T-helper 9 cell (primary cell): Measurements from ENCODE around the gene LDLRAD4.

Experiments
- DNase-seq: peaks from one replicate; pipeline ENCODE4 v3.0.0-alpha.2; 2020

The LDLRAD4 gene

DNA sequence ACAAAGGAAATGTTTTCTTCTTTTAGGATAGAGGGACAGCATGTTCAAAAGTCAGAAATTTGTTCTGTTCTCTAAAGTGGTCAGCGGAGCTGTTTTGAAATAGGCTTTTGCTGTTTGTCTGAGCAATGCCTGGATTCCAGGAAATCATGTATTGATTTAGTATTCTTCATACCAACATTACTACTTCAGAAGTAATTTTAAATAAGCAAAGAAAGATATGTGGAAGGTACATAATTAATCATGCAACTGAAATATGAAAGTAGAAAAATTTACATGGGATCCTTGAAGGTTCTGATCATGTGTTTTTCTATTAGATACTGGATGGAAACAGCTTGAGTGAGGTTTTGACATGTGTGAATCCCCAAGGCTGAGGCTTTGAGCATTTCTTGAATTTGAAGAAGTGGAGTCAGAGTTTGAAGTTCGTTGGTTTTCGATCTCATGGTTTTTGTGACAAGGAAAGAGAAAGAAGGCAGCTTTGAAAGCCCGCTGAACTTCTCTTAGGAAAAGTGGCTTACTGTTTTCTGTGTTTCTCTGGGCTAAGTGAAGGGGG lies 220.0 kb downstream of the LDLRAD4 start:
- DNase-seq = no peak

DNA sequence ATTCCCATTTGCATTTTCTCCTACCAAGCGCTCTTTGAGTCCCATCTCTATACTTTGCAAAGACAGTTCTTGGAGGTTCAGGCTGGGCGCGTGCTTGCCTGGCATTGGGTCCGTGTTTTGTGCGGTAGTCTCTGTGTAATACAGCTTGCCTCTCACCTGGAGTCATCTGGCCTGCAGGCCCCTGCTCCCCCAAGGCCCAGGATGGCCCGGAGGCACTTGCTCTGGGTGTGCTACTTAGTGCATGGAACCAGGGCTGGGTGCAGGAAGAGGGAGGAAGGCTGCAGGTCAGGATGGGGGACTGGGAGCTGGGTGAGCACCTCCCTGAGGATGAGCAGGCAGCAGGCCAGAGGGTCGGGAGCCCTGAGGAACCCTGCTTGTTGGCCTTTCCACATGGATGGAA lies 220.9 kb downstream of the LDLRAD4 start:
- no peak for DNase-seq

DNA sequence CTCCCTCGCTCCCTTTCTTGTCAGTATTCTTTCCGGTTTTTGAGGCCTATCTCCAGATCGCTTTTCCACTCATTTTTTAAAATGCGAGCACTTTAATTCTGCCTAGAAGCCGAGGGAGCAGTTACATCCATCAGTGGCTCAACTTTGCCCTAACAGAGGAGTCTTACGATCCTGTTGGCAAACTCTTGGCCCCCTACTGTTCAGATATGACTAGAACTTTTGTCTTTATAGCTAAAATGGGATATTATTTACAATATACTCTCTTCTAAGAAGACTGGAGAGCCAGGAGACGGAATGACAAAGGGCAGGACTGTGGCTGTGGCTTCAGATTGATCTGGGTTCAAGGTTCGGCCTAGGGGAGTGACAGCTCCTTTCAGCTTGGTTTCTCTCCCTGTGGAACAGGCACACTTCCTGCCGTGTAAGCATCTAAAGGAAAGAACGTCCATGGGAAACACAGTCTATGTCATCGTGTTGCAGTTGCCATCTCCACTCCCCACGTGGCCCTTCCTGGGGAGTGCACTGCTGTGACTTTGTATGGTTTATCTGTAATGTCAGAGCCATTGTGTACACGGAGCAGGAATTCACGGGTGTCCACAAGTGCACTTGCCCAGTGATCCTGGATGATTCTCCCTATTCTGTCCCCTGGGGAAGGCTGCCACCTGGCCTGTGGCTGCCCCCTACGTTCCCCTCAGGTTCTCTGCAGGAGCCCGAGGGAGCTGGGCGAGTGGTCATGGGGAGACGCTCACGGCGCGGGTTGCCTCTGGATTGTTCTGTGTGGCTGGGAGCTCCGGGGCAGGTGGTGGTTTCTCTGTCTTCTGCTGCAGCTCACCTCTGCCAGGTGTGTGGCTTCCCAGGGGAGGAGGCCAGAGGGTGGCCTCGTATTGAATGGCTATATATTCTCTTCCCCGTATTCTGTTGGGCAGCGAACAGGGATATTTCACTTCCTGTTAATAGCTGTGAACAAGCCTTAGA lies 222.0 kb downstream of the LDLRAD4 start:
- DNase-seq = no peak

DNA sequence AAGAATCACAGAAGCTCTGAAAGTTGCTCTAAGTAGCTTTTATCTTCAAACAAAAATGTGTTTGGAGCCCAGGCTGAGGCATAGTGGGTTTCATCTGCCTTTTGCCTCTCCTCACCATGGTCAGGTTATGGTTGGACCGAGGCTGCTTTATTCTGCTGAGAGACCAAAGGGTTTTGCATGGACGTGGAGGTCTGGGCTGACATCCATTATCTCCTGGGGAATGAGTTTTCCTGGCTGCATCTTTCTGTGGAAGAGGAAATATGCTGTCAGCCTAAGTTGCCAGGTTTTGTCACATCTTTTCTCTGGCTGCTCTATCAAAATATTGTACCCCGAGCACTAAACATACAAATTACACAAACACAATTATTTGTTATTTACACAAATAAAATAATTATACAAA lies 223.2 kb downstream of the LDLRAD4 start:
- no peak for DNase-seq

DNA sequence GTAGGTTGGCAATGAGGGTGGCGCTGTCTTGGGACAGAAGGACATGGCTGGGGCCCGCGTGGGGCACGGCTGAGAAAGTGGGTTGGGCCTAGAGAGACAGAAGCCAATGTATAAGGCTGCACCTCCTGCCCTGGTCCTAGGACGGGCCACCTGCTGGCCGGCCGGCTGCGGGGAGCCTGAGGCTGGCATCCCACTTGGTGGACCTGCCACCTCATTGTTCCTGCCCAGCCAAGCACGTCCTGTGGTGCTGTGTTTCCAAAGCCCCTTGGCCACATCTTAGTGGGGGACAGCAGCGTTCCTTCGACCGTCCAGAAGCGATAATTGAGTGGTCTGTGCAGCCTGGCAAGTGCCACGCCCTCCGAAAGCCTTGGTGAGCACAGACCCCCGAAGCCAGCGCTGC lies 223.9 kb downstream of the LDLRAD4 start:
- DNase-seq = no peak

DNA sequence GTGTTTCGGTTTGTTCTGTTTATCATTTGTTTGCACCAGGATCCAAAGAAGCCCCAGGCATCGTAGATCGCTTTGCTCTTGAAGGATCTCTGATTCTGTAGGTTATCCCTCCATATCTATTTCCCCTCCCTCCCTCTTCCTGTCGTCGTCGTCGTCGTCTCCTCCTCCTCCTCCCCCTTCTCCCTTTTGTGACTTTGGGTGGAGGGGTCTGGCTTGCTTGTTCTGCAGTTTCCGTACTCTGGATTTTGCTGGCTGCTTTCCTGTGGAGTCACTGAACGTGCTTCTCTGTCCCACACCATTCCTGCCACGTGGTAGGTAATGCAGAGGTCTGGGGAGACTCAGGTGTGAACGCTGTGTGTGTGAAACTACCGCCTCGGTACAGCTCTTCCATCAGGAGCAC lies 225.0 kb downstream of the LDLRAD4 start:
- DNase-seq = no peak

DNA sequence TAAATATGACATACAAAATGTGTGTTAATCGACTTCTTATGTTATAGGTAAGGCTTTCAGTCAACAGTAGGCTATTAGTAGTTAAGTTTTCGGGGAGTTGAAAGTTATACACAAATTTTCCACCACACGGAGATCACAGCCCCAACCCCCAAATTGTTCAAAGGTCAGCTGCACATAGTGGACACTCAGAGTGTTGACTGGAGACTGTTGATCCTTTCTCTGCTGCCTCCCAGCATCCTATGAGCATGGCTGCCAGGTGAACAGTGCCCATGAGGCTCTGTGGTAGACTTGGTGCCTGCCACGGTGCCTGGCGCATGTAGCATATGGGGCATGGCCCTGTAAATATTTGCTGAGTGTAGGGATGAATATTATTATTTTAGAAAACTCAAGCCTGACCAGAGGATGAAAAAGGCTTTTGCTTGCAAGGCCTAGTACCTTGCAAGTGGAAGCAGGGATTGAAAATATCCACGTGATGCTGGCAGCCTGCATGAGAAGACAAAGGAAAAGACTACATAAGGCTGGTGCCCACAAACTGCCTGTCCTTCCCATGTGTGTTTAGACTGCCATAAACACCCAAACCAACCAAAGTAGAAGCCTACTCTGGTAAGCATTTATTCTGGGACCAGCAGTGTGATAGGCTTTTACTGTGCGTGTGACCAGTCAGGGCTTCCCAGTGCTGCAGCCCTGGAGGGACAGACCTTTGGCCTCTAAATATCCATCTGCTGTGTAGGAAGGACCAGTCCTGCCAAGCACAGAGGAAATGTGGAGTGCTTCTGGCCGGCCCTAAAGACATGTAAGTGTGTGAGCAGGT lies 226.1 kb downstream of the LDLRAD4 start:
- DNase-seq = no peak

DNA sequence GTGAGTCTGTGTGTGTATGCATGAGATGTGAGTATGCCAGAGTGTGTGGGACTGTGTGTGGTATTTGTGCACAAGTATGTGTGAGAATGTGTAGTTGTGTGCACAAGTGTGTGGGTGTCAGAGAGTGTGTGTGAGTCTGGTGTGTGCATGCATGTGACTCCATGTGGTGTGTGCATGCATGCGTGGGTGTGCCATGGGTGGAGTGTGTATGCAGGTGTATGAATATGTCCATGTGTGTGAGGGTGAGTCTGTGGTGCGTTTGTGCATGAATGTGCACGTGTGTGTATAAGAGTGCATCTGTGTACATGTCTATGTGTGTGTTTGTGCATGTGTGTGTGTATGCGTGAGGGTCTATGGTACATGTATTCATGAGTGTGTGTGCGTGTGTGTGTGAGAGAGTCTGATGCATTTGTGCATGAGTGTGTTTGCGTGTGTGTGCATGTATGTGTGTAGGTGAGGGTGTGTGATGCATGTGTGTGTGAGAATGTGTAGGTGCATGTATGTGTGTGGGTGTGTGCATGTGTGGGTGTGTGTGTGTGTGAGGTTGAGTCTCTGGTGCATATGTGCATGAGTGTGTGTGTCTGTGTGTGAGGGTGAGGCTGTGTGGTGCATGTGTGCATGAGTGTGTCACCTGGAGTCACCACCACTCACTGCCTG lies 226.8 kb downstream of the LDLRAD4 start:
- DNase-seq = no peak

DNA sequence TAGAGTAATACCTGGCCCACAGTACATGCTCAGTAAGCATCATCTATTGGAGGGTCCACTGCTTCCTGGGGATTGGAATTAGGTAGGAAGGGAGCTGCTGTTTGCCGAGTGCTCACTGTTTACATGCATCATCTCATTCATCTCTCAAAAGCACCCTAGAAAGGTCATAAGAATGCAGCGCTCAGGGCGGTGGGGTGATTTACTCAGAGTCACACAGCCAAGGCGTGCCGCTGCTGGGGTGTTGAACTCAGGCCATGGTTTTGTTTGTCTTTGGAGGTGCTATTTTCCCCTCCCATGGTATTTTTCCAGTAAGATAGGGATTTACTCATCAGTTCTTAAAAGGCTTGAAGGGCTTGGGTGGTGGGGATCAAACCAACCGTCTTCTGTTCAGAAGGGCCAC lies 227.5 kb downstream of the LDLRAD4 start:
- DNase-seq = no peak

DNA sequence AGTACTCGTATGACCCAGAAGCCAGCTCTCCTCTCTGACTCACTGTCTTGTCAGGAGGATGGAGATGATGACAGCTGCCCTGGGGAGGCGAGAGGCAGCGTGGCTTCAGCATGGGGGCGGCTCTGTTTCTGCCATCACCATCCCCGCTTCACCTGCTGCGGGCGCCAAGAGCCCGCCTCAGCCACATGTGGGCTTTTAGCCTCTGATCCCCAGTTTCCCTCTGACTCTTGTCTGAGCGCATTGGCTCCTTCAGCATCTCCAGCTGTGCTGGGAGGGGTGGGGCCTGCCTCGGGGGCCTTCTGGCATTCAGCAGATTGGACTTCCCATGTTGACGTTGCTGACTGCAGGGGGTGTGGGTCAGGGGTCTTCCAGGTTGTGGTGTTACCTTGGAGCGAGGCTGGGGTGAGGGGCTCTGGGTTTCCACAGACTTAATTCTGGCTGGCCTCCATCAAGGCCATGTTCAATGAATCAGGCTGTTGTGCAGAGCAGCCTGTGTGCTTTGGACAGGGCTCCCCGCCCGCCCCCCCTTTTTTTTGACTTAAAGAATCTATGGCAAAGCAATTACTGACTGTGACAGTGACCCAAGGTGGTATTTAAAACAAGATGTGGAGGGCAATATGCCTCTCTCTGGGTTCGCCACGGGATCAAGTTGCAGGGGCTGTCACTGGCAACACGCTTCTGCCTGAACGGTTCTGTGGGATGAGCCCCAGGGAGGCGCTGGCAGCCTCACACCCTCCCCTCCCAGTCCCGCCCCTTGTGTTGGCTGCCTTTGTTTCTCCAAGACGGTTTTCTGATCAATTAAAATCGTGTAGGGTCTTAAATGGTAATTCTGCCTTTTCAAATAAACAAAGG lies 228.3 kb downstream of the LDLRAD4 start:
- DNase-seq = no peak

DNA sequence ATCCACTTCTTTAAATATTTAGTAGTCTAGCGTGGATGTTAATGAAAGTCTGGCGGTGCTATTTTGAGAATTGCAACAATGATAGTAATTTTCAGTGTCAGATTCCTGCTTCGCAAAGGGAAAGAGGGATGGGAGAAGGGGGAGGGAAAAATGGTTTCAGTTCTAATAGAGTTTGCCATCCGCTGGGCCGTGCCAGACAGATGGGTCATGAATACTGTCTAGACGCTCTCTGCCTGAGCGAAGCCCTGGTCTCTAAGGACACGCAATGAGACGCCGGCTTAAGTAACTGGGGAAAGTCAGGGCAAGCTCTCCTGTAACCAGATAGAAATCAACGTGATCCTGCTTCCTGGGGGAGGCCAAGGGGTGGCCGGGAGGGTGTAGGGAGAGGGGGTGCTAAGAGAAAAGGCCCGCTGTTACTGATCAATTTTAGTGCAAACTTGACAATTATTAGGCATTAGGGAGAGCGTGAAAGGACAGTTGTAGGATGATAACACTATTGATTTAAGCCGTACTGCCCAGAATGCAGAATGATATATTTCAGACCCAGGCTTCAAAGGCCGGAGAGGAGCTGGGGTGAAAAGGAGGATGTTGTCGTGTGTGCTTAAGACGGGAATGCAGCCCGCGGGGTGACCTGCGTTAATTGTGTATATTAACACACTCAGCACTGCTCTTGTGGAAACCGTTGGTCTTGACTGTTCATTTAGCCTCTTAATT lies 229.2 kb downstream of the LDLRAD4 start:
- DNase-seq = no peak

DNA sequence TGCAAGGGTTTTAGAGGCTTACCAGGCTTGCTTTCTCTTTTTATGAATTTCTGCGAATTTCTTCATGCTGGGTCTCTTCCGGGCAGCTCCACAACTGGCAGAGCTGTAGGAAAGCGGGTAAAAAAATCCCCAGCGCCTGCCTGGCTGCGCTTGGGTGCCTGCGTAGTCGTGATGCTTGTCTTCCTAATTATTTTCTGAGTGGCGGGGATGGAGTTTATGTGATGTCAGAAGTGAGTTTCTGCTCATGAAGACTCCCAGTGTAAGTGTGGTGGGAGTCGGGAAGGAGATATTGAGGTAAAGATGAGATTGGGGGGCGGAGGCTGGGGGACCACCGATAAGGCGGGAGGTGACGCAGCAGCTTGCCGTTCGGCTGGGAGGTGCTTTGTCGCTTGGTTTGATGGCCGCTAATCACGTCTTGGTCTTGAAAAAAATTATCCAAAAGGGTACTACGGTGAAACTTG lies 229.8 kb downstream of the LDLRAD4 start:
- no peak for DNase-seq

DNA sequence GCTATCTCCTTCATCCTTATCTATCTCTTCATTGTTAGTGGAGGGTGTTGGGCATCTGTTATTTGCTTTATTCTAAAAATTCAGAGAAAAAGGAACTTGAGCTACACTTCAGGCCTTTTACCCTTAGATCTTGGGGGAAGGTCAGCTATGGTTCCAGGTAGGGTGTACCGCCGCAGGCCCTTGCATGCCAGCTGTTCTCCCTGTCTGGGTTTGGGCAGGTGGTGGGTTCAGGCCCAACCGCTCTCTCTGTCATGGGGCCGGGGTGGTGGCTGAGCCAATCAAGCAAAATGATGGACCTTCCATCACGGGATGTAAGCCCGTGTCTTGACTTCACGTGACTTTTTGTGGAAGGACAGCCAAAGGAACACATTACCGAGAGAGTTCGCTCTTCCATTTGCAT lies 231.1 kb downstream of the LDLRAD4 start:
- no peak for DNase-seq

DNA sequence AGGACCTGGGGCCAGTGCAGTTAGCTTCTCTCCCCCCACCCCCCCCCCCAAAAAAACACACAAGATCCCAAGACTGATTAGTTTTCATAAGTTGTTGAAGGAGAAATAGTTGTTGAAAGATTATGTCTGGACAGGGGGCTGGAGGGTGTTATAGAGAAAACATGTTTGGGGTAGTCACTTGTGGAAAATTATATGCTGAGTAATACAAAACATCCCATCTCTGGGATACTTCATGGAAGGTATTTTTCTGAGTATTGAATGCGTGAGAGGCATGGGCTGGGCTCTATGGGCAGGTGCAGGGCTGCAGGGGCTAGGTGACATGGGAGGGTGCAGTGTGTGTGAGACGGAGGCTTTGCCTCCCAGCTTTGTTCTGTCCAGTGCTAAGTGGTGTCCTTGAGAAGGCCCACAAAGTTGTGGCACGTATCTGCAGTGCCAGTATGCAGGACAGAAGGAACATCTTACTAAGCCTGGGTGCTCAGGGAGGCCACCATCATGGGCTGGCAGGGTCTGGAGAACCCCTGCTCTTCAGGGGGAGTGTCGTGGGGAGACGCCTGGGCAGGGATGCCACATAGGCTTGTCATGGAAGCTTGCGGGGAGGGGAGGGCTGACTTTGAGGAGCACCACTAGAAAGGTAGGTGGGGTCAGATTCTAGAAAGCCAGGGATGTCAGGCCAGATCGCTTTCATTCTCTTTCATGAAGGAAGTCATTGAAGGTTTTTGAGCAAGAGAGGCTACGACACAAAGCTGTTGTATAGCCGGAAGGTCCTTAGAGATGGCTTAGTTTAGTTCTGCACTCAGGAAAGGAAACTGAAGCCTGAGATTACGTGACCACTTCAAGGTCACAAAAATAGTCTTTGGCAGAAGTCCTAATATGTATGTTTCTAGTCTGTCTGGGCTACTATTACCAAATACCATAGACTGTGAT lies 232.0 kb downstream of the LDLRAD4 start:
- DNase-seq = no peak

DNA sequence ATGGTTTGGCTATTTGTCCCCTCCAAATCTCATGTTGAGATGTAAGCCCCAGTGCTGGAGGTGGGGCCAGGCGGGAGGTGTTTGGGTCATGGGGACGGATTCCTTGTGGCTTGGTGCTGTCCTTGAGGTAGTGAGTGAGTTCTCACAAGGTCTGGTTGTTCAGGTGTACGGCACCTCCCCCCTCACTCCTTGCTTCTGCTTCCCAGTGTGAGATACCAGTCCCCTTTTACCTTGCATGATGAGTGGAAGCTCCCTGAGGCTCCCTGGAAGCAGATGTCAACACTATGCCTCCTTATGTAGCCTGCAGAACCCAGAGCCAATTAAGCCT lies 232.6 kb downstream of the LDLRAD4 start:
- no peak for DNase-seq

DNA sequence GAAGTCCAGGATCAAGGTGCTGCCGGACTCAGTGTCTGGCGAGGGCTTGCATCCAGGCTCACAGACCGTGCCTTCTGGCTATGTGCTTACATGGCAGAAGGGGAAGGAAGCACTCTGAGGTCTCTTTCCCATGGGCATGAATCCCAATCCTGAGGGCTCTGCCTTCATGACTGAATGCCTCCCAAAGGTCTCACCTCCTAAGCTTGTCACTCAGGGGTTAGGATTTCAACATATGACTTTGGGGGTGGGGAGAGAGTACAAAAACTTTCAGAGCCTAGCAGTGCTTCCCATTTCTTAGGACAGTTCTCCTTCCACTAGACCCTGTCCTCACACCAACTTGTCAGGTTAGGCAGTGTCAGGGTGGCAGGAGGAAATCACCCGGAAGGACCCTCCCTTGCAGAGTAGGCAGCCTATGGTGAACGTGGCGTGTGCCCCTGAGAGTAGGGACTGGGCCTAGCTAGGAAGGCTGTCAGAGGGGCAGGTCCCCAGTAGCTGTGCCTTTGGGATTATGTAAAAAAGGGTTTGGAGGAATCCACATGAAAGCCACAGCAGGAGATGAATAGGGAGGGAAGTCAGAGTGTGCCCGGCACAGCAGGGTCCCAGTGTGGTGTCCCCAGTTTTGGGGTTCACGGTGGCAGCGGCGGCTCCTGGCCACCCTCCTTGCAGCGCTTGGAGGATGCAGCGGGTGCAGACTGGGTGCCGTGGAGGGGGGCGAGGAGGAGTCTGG lies 233.3 kb downstream of the LDLRAD4 start:
- no peak for DNase-seq

DNA sequence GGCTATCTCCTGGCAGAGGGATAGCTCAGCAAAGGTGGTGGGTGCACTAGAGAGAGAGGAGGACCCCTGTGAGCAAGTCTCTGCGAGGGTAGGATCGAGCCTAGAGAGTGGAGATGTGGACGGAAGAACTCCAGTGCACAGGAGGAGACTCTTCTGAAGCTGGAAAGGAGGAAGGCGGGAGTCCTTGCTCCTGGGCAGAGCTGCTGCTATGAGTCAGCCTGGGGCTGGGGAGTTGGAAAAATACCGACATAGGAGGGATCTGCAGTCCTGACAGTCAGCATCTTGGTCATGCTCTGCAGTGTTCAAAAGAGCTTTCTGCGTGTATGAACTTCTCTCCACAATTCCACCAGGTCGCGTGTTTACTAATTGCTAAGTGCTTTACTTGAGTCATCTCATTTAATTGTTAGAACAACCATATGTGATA lies 233.8 kb downstream of the LDLRAD4 start:
- no peak for DNase-seq

DNA sequence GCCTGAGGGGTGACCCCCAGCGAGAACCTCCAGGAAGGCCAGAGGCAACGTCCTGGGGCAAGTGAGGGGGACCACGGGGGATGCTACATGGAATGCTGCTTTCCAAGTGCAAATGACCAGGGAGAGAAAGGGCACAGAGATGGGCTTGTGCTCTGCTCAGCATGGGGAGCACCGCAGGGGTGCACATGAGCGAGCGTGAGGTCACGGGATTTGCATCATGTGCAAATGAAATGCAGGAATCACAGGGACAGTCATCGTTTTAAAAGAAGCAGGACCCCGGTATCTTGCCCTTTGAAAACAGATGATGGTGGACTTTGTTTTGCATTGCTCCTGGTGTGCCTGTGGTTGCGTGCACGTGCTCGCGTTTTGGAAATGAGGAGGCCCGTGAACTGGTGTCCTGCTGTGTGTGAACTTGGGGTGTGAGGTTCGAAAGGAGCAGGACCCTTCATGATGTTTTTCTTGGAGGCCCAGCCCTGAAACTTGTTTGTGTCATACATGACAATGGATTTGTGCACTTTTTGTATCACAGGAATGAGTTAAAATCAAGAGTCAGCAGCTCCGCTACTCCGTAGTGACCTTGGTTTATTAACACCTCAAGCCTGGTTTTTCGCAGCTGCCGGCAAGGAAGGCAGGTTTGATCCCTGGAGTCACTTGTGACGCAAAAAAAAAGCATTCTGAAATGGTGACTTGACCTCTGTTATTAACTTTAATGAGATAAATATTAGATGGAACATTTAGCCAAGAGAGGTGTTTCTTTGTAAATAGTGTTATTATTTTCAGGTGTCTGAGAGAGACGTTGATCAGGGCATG lies 234.5 kb downstream of the LDLRAD4 start:
- no peak for DNase-seq

DNA sequence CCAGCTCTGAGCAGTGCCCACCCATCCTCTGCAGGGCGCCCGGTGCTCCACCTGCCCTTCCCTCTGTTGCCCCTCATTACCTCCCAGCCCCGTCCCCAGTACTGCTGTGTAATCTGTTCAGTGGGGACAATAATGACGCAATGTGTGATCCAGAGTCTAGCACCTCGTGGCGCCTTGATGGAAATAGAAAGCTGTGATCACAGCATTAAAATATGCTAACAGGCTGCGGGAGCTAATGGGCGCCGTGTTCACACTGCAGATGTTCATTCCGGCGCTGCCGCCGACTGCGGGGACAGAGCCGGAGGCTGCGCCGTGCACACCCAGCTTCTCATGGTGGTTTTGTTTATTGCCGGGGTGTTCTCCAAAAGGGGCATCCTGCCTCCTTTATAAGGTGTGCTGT lies 235.2 kb downstream of the LDLRAD4 start:
- no peak for DNase-seq
